Measurements from ENCODE around the gene DCAF10. TPM values are rescaled to one million over a fixed set of nuclear protein-coding genes. Genes with fewer than 3 reads are reported as not detected.

DCAF10 gene
- total and polyA plus RNA-seq, 2 of the 13 experiments (the other 11 are each of a cell fraction or from before 2014, with no cell fraction given) = 9.2 to 20.3 TPM

- TF ChIP-seq, protein P1, sequence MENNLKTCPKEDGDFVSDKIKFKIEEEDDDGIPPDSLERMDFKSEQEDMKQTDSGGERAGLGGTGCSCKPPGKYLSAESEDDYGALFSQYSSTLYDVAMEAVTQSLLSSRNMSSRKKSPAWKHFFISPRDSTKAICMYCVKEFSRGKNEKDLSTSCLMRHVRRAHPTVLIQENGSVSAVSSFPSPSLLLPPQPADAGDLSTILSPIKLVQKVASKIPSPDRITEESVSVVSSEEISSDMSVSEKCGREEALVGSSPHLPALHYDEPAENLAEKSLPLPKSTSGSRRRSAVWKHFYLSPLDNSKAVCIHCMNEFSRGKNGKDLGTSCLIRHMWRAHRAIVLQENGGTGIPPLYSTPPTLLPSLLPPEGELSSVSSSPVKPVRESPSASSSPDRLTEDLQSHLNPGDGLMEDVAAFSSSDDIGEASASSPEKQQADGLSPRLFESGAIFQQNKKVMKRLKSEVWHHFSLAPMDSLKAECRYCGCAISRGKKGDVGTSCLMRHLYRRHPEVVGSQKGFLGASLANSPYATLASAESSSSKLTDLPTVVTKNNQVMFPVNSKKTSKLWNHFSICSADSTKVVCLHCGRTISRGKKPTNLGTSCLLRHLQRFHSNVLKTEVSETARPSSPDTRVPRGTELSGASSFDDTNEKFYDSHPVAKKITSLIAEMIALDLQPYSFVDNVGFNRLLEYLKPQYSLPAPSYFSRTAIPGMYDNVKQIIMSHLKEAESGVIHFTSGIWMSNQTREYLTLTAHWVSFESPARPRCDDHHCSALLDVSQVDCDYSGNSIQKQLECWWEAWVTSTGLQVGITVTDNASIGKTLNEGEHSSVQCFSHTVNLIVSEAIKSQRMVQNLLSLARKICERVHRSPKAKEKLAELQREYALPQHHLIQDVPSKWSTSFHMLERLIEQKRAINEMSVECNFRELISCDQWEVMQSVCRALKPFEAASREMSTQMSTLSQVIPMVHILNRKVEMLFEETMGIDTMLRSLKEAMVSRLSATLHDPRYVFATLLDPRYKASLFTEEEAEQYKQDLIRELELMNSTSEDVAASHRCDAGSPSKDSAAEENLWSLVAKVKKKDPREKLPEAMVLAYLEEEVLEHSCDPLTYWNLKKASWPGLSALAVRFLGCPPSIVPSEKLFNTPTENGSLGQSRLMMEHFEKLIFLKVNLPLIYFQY (CRISPR knock-in tag; IDR thresholded peaks at IDR 0.05; ENCODE audit: borderline replicate concordance) = peak; percentile 83; the same call in 1 of the 2 replicates
- no peak for TF ChIP-seq ZNF101 (CRISPR knock-in tag; IDR thresholded peaks at IDR 0.05; ENCODE audit: borderline replicate concordance, low read depth)
- peak; percentile 68 for TF ChIP-seq ZNF12 (CRISPR knock-in tag; IDR thresholded peaks at IDR 0.05)
- TF ChIP-seq, protein P2, sequence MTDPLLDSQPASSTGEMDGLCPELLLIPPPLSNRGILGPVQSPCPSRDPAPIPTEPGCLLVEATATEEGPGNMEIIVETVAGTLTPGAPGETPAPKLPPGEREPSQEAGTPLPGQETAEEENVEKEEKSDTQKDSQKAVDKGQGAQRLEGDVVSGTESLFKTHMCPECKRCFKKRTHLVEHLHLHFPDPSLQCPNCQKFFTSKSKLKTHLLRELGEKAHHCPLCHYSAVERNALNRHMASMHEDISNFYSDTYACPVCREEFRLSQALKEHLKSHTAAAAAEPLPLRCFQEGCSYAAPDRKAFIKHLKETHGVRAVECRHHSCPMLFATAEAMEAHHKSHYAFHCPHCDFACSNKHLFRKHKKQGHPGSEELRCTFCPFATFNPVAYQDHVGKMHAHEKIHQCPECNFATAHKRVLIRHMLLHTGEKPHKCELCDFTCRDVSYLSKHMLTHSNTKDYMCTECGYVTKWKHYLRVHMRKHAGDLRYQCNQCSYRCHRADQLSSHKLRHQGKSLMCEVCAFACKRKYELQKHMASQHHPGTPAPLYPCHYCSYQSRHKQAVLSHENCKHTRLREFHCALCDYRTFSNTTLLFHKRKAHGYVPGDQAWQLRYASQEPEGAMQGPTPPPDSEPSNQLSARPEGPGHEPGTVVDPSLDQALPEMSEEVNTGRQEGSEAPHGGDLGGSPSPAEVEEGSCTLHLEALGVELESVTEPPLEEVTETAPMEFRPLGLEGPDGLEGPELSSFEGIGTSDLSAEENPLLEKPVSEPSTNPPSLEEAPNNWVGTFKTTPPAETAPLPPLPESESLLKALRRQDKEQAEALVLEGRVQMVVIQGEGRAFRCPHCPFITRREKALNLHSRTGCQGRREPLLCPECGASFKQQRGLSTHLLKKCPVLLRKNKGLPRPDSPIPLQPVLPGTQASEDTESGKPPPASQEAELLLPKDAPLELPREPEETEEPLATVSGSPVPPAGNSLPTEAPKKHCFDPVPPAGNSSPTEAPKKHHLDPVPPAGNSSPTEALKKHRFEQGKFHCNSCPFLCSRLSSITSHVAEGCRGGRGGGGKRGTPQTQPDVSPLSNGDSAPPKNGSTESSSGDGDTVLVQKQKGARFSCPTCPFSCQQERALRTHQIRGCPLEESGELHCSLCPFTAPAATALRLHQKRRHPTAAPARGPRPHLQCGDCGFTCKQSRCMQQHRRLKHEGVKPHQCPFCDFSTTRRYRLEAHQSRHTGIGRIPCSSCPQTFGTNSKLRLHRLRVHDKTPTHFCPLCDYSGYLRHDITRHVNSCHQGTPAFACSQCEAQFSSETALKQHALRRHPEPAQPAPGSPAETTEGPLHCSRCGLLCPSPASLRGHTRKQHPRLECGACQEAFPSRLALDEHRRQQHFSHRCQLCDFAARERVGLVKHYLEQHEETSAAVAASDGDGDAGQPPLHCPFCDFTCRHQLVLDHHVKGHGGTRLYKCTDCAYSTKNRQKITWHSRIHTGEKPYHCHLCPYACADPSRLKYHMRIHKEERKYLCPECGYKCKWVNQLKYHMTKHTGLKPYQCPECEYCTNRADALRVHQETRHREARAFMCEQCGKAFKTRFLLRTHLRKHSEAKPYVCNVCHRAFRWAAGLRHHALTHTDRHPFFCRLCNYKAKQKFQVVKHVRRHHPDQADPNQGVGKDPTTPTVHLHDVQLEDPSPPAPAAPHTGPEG (CRISPR knock-in tag; IDR thresholded peaks at IDR 0.05) = no peak
- TF ChIP-seq MAZ (IDR thresholded peaks at IDR 0.05; ENCODE audit: borderline replicate concordance, low read depth, low read length) = peak; percentile 74
- TF ChIP-seq MAZ (CRISPR knock-in tag; IDR thresholded peaks at IDR 0.05; ENCODE audit: low read depth) = peak; percentile 81
- peak; percentile 97 for TF ChIP-seq PHF20 (CRISPR knock-in tag; IDR thresholded peaks at IDR 0.05)
- peak; percentile 98 for TF ChIP-seq ASH2L (IDR thresholded peaks at IDR 0.05; ENCODE audit: insufficient read length, low read depth, low read length)
- peak; percentile 84 for TF ChIP-seq ZNF772 (CRISPR knock-in tag; IDR thresholded peaks at IDR 0.05)
- TF ChIP-seq ESRRA (CRISPR knock-in tag; IDR thresholded peaks at IDR 0.05; ENCODE audit: low read depth) = no peak
- no peak for TF ChIP-seq ZNF7 (CRISPR knock-in tag; IDR thresholded peaks at IDR 0.05)
- peak; percentile 68; the same call in 1 of the 2 replicates for TF ChIP-seq RERE (CRISPR knock-in tag; IDR thresholded peaks at IDR 0.05; ENCODE audit: low read depth)
- TF ChIP-seq FLYWCH1 (CRISPR knock-in tag; IDR thresholded peaks at IDR 0.05) = no peak
Measured at GRCh38 chr9:37800631-37801286, at the start of gene DCAF10 (continued).

Measured in HepG2 (cell line).